Measurements from ENCODE around the gene TLE6.

DNA sequence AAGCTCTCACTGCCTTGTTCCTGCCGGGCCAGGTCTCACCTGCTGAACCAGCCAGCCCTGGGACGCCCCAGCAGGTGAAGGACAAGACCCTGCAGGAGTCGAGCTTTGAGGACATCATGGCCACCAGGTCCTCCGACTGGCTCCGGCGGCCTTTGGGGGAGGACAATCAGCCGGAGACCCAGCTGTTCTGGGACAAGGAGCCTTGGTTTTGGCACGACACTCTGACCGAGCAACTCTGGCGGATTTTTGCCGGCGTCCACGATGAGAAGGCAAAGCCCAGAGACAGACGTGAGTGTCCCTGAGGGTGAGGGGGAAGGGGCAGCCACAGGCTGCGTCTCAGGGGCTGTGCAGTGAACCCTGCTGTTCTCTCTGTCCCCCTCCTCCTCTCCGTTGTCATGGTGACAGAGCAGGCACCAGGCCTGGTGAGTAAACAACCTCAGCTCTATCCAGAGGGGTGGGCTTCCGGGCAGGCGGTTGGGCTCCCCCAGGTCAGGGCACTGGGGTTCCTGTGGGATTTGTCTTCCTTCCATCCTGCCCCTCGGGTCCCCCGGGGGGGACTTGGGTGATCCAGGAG is 9.7 kb downstream of the TLE6 start:
- TF ChIP-seq, protein P1, sequence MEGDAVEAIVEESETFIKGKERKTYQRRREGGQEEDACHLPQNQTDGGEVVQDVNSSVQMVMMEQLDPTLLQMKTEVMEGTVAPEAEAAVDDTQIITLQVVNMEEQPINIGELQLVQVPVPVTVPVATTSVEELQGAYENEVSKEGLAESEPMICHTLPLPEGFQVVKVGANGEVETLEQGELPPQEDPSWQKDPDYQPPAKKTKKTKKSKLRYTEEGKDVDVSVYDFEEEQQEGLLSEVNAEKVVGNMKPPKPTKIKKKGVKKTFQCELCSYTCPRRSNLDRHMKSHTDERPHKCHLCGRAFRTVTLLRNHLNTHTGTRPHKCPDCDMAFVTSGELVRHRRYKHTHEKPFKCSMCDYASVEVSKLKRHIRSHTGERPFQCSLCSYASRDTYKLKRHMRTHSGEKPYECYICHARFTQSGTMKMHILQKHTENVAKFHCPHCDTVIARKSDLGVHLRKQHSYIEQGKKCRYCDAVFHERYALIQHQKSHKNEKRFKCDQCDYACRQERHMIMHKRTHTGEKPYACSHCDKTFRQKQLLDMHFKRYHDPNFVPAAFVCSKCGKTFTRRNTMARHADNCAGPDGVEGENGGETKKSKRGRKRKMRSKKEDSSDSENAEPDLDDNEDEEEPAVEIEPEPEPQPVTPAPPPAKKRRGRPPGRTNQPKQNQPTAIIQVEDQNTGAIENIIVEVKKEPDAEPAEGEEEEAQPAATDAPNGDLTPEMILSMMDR (IDR thresholded peaks at IDR 0.05; ENCODE audit: low read depth, low read length, poor library complexity, severe bottlenecking): no peak
- no peak for TF ChIP-seq EZH2phosphoT487 (IDR thresholded peaks at IDR 0.05; ENCODE audit: borderline replicate concordance, low read length)
